ENCODE measurements around the gene CDKN1C. TPM values are rescaled to one million over a fixed set of nuclear protein-coding genes. Genes with fewer than 3 reads are reported as not detected.

CDKN1C gene
- total RNA-seq, 1 donor from 2014 or later, result 10.1 TPM

DNA sequence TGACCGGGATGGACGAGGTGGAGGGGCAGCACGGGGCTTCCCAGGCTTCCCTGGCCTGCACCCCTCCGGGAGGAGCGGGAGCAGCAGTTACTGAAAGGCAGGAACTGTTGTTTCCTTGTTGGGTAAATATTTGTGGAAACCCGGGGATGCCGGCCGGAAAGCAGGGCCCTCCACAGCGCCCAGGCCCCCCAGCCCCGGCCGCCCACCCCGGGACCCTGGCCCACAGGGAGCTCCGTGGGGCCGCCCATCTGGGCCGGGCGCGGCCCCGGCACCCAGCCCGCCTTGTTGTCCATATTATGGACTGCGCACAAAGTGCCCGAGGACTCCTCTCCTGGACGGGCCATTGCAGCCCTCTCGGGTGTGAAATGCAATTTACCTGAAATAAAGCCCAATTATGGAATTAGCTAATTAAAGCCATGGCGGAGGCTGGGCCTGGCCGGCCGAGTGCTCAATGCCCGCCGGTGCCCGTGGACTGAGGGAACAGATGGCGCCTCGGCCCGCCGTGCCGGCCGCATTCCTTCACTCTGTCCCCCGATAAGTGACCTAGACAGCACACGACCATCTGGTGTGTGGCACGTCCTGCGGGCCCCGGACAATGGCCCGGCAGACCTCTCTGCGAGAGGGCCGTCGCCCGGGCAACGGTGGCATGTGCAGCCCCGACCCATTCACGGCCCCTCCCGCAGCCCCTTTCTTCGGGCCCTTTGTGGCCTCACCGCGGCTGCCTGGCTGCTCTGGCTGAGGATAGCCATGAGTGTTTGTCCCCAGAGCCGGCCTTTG is 35.4 kb downstream of the CDKN1C start:
- no peak for DNase-seq (ENCODE audit: extremely low read depth, low read depth, low spot score)

DNA sequence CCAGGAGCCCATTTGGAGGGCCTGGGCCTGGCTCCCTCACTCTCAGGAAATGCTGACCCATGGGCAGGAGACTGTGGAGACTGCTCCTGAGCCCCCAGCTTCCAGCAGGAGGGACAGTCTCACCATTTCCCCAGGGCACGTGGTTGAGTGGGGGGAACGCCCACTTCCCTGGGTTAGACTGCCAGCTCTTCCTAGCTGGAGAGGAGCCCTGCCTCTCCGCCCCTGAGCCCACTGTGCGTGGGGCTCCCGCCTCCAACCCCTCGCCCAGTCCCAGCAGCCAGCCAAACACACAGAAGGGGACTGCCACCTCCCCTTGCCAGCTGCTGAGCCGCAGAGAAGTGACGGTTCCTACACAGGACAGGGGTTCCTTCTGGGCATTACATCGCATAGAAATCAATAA is 37.1 kb downstream of the CDKN1C start:
- DNase-seq (ENCODE audit: extremely low read depth, low read depth, low spot score), result no peak

DNA sequence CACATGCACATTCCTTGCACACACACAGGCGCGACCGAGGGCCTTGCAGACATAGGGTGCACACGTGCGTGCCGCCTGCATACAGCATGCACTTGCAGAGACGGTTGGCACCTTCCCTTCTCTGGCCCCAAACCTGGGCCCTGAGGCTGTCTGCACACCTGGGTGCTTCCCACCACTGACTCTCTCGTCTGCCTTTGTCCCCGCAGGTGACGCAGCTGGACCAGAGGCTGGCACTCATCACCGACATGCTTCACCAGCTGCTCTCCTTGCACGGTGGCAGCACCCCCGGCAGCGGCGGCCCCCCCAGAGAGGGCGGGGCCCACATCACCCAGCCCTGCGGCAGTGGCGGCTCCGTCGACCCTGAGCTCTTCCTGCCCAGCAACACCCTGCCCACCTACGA is 38.0 kb downstream of the CDKN1C start:
- no peak for DNase-seq (ENCODE audit: extremely low read depth, low read depth, low spot score)

DNA sequence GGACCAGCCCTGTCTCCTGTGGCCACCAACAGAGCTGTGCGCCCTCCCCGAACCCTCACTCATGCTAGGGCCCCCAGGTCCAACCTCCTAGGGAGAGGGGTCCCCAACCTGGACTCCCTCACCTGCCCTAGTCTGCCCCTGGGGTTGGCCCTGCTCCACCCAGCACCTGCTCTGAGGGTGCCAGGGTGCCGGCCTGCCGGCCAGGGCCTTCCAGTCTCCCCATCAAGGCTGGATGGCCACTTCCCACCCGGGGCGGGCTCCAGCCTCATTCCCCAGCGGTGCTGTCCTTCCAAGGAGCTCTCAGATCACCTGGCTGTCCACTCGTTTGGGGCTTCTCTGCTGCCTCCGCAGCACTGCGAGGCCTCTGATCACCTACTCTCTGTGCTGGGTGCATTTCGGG is 39.1 kb downstream of the CDKN1C start:
- no peak for DNase-seq (ENCODE audit: extremely low read depth, low read depth, low spot score)

DNA sequence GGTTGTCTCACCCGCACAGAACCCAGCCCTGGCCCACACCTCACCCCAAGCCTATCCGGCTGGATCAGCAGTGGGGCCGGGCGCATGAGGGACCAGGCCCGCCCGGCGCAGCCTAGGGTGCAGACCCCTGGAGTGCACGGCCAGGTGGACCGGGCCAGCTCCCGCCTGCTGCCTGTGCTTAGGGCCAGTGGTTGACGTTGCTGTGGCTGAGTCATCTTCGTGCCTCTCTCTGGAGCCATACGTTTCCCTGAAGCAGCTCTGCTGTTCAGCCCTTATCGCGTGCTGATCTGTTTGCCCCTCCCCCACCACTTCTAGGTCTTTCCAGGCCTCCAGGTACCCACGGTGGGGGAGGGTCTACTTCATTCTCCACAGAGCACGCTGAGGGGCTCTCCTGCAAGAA is 39.5 kb downstream of the CDKN1C start:
- DNase-seq (ENCODE audit: extremely low read depth, low read depth, low spot score), result no peak

DNA sequence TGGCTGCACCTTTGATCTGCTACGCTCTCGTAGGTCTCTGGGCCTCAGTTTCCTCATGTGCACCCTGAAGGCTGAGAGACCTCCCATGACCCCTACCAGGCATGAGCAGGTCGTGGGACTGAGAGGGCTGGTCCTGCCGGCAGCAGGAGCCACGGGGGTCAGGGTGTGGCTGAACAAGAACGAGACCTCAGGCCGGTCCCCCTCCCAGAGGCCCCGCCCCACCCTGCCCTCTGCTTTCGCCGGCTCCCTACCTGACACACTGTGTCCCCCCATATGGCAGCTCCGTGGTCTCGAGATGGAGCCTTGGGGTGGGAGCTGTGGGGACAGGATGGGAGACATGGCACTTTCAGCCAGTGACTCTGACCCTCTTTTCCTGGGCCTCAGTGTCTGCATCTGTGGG is 40.6 kb downstream of the CDKN1C start:
- no peak for DNase-seq (ENCODE audit: extremely low read depth, low read depth, low spot score)

DNA sequence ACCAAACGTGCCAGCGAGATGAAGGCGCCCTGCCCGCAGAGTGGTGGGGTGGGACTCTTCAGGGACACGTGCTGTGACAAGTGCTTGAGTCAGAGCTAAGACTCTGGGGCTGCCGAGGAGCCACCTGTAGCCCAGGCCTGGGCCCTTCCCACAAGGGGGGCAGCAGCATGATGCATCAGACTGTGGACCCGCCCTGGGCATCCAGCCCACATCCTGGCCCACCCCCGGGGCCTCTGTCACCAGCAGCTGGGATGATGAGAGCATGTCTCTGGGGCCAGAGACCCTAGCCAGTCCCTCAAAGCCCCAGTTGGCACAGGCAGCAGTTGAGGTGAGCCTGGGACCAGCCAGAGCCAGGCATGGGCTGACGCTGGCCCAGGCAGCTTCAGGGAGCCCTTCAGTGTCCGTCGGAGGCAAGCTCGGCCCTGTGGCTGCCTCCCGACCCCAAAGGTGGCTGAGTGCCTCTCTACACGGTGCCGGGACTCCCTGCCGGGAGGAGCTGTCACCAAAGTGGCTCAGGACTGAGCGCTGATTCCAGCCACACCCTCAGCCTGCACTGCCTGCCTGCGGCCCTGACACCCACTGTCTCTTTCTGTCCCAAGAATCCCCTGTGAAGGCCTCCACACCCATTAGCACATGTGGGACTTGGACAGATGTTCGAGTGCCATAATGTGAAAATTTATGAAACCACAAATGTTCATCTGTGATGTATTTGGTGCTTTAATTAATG is 41.3 kb downstream of the CDKN1C start:
- no peak for DNase-seq (ENCODE audit: extremely low read depth, low read depth, low spot score)

DNA sequence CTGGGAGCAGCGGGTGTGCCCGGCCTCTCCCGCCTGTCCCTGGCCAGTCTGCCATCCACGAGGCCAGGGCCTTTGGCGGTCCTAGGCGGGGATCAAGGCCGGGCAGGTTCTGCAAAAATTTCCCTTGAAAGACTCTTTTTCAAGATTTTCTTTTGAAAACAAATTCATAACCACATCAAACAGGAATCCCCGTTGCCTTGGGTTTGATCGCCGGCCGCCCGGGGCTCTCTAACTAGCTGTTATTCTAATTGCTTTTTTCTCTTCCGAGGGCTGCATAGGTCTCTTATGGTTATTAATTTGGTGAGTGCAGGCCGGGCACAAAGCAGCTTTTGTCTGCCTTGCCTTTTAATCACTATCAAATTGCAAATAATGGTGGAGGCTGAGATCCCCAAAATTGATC is 42.0 kb downstream of the CDKN1C start:
- DNase-seq (ENCODE audit: extremely low read depth, low read depth, low spot score), result no peak

DNA sequence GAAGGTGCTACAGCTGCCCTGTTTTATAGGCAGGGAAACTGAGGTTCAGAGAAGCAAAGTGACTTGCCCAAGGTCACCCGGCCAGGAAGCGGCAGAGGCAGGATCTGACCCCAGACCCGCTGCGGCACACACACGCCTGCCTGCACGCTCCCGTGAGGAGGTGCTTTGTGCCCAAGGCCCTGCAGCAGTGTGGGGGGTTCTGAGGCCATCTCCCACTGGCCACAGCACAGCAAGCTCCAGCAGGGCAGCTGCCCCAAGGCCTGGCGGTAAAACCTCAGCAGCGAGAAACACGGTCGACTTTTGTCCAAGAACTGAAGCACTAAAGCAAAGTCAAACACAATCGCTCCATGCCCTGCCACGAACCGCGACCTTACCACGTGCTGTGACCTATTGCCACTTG is 42.7 kb downstream of the CDKN1C start:
- DNase-seq (ENCODE audit: extremely low read depth, low read depth, low spot score), result no peak

DNA sequence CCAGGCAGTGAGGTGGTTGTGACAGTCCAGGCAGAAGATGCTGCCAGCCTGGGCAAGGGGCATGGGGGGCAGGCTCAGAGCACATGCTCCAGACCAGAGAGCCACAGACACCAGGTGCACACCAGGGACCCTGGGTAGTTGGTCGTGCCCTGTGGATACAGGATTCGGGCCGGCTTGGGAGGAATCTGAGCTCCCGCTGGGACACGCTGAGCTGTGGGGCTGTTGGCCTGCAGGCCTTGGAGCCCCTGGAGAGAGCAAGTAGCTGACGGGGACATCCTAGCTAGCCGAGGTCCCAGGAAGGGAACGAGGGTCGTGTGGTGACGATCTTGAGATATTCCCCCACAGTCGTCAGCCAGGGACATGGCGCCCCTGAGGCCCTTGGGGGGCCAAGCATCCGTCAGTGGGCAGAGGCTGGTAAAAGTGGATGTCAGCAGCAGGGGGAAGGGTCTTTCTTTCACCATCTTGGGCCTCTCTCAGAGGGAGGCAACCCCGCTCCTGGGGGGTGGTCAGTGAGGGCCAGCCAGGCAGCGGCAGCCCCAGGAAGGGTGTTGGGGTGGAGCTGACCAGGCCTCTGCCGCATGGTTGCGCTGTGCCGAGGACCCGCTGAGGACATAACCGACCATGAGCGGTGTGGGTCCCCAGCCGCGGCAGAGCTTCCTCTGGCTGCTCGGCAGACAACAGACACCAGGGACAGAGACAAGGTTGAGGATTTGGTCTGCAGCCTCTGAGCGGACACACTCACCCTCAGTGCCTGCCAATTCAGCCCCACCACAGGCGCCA is 44.0 kb downstream of the CDKN1C start:
- DNase-seq (ENCODE audit: extremely low read depth, low read depth, low spot score), result no peak

DNA sequence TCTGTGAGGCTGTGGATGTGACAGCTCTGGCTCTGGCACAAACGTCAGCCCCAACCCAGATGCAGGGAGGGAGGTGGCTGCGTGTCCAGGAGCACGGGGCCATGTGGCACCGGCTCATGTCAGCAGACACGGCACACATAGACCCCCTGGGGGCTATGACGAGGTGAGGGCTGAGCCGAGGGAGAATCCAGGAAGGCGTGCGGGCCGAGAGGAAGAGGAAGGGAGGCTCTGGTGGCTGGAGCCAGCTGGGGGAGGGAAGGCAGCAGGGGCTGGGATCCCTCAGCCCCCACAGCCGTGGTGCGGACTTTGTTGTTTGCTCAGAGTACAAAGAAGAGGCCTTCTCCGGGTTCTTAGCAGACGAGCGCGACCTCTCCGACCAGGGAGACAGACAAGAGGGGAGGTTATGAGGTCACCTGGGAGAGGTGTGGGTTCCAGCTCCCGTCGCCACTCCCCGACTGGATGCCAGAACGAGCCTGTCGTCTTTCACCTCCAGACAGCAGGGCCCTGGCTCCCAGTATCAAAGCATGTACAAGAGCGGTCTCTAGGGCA is 46.1 kb downstream of the CDKN1C start:
- DNase-seq (ENCODE audit: extremely low read depth, low read depth, low spot score), result no peak

DNA sequence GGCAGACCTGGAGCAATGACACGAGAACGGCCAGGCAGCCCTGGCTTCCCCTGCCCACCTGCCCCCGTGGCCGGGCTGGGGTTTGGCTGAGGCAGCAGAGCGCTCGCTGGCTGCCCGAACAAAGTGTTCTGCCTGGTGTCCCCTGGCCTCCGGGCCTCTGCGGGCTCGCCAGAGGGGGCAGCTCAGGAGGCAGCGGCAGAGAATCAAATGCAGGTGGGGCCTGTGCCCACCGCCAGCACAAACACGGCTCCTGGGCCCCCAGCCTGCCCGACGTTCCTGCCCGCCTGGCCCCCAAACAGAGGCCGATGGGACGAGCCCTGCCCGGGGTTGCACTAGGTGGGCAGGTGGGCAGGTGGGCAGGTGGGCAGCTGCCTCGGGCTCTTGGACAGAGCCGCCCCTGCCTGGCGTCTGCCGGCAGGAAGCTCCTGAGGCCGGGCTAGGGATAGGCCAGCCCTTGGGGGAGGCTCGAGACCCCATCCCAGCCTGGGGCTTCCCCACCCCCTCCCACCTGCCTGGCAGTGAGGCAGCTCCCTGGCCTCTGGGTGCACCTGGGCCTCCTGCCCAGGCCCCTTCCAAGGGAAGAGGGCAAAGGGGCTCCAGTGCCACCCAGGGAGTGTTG is 46.8 kb downstream of the CDKN1C start:
- no peak for DNase-seq (ENCODE audit: extremely low read depth, low read depth, low spot score)

DNA sequence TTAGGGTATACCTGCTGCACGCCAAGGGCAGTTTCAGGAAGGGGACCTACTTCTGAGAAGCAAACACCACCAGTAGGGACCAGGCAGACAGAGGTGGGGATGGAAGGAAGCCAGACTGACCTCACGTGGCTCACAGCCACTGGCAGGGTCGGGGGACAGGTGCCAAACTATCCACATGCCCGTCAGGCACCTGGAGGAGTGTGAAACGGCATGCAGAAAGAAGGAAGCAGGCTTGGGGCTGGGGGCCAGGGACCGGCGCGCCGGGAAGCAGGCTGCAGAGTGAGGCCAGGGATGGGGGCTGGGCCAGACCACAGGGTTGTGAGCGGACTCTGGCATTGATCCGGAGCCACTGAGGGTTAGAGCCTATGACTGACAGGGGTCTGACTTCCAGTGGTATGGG is 47.5 kb downstream of the CDKN1C start:
- no peak for DNase-seq (ENCODE audit: extremely low read depth, low read depth, low spot score)

DNA sequence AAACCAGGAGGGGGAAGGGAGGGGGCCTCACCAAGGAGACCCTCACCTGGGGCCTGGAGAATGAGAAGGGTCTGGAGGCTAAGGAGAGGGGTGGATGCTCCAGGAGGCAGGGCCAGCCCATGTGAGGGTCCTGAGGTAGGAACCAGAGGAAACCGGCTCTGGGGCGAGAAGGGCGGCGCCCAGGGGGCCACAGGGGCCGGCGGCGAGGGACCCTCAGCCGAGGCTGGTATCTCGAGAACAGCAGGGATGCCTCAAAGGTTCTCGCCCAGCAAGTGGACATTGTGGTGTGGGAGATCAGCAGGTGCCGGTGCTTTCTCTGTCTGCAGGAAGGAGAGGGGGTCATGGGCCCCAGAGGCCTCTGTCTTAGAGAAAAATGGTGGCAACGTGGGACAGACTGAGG is 47.9 kb downstream of the CDKN1C start:
- no peak for DNase-seq (ENCODE audit: extremely low read depth, low read depth, low spot score)

DNA sequence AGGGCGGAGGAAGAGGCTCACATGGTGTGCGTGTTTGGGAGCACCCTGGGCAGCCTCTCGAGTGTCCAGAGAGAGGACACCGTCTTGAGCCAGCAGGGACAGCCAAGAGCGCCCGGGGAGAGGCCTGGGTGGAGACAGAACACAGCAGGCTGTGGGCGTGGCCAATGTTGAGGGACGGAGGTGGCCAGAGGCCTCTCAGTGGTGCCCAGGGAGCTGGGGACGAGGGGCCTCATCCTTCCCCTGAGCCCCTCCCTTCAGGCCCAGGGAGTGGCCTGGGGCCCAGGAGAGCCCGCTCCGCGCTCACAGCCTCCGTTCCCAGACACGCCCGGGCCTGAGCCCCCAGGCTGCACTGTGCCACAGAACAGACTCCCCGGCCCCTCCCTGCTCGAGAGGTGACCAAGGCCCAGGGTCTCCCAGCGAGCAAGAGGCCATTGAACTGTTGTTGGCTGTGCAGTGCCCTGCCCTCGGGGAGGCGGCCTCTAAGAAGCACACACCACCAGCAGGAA is 48.4 kb downstream of the CDKN1C start:
- DNase-seq (ENCODE audit: extremely low read depth, low read depth, low spot score), result no peak

DNA sequence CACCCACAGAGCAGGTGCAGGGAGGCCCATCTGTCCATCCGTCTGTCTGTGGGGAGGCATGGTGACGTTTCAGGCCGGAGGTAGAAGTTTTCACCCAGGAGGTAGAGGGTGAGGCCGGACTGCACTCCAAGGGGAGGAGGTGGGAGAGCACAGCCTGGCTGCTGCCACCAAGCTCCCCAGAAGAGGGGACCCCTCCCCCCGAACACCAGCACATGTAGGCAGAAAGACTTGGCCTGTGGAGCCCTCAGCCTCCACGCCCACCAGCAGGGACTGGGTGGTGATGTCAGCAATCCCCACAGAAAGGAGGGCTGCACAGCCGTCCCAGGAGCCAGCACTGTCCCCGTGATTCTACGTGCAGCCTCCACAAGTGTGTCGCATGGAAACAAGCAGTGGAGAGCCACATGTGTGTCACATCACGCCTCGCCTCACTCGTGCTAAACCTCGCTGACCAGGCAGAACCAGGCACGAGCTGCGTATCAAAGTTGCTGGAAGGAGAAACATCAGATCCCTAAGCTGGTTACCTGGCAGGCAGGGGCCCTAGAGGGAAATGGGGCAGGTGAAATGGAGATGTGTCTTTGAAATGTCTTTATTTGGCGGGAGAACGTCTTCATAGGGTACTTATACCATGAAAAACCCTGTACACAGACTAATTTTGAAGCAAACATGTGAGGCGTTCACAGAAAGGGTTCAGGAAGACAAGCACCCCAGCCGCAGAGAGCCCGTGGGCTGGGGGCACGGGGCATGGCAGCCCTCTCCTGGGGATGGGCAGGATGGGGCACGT is 49.1 kb downstream of the CDKN1C start:
- no peak for DNase-seq (ENCODE audit: extremely low read depth, low read depth, low spot score)

DNA sequence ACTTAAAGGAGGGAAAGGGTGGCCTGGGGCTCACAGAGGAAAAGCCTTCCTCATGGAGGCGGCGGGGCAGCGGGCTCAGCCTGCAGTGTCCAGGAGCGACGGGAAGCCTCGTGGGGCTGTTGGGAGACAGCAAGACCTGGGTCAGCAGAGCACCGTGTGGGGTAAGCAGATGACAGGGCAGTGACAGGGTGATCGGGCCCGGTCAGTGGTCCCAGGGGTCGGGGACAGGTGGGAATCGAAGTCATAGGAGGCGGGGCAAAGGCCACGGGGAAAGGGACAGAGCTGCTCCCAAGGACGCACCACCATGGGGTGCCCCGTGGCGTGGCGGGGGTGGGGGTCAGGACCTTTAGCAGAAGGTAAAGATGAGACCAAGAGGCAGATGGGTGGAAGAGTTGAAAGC is 49.8 kb downstream of the CDKN1C start:
- DNase-seq (ENCODE audit: extremely low read depth, low read depth, low spot score), result no peak

DNA sequence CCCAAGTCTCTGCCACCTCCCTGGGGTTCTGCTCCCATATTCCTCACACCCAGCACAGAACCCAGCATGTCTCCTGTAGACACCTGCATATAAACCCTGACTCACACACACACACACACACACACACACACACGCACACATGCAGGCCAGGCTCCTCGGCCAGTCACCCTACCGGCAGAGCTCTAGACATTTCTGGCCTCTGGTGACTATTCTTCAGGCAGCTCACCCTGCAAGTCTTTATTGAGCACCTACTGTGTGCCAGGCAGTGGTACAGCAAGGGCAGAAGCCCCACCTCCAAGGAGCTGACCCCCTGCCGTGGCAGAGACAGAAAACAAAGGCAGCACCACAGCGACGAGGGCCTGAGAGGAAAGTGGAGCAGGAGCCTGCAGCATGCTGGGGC is 50.3 kb downstream of the CDKN1C start:
- no peak for DNase-seq (ENCODE audit: extremely low read depth, low read depth, low spot score)

DNA sequence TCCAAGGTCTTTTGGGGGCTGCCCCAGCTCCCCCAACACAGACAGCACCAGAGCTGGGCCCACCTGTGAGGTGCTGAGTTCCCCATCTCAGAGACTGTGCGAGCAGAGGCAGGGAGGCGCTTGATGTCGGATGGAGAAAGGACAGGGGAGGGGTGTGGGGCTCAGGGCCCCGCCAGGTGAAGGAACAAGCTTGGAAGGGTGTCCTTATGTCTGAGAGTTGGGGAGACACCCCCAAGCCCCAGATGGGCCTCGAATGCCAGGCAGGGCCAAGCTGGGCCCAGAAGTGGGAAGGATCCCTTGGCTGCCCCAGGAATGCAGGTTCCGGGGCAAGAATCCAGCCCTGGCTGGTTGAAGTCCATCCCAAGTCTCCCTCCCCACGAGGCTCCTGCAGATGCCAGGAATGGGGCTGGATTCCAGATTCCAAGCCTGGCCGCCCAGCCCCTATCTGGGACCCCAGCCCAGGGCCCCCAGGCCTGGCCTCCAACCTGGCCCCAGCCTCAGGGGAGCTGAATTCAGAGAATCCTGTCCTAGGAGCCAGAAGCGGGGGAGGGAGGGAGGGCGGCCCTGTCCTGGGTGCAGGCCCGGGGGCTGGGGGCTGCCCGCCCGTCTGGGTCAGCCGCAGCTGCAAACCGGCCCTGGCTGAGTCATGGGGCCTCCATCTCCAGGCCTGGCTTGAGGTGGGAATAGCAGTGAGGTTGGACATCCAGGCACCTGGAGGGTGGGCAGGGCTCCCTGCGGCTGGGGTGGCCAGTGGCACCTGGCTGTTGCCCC is 50.9 kb downstream of the CDKN1C start:
- no peak for DNase-seq (ENCODE audit: extremely low read depth, low read depth, low spot score)
